Mesenchymal stem cell (in vitro differentiated cells and primary cell): Measurements from ENCODE around the gene ZNF740.
A peak's percentile ranks its signal among the peaks of the same experiment; 100 is the strongest.

Experiments
- DNase-seq: peaks from one replicate; pipeline ENCODE4 v3.0.0-alpha.2; 2013
- H2AFZ ChIP-seq: one replicate; pipeline ENCODE4 v1.6.1; 2013; ENCODE audit warnings: low read depth, mild to moderate bottlenecking, control low read depth, inconsistent platforms, low read length, moderate library complexity
- H2AK5ac ChIP-seq: 2 replicates; pipeline ENCODE4 v1.6.1; 2013; ENCODE audit warnings: low read length, moderate library complexity, mild to moderate bottlenecking, inconsistent platforms; ENCODE audit not compliant: severe bottlenecking
- H2BK120ac ChIP-seq: one replicate; pipeline ENCODE4 v1.6.1; 2013; ENCODE audit warnings: low read depth, mild to moderate bottlenecking, inconsistent platforms, low read length, moderate library complexity
- H2BK12ac ChIP-seq, 2 experiments: one replicate each; pipeline ENCODE4 v1.6.1; 2013; ENCODE audit warnings: inconsistent platforms in 2 of 2, low read length in 2 of 2, mild to moderate bottlenecking in 2 of 2, moderate library complexity in 2 of 2, control low read depth in 1 of 2
- H2BK15ac ChIP-seq: one replicate; pipeline ENCODE4 v1.6.1; 2013; ENCODE audit warnings: mild to moderate bottlenecking, low read depth, inconsistent platforms; ENCODE audit not compliant: poor library complexity, severe bottlenecking
- H2BK5ac ChIP-seq: 2 replicates; pipeline ENCODE4 v1.6.1; 2013; ENCODE audit warnings: low read depth, mild to moderate bottlenecking, low read length, control low read depth, inconsistent platforms; ENCODE audit not compliant: poor library complexity, severe bottlenecking
- H3K14ac ChIP-seq, 2 experiments: one replicate each; pipeline ENCODE4 v1.6.1; 2013; ENCODE audit warnings: inconsistent platforms in 2 of 2, low read length in 2 of 2, control low read depth in 1 of 2, mild to moderate bottlenecking in 1 of 2, moderate library complexity in 1 of 2
- H3K18ac ChIP-seq, 2 experiments: one replicate each; pipeline ENCODE4 v1.6.1; 2013; ENCODE audit warnings: inconsistent platforms in 2 of 2, low read length in 2 of 2, control low read depth in 1 of 2, low read depth in 1 of 2, mild to moderate bottlenecking in 1 of 2
- H3K23ac ChIP-seq, 2 experiments: one replicate each; pipeline ENCODE4 v1.6.1; 2013; ENCODE audit warnings: inconsistent platforms in 2 of 2, low read length in 2 of 2, mild to moderate bottlenecking in 2 of 2, moderate library complexity in 2 of 2, control low read depth in 1 of 2
- H3K27ac ChIP-seq: 2 replicates; pipeline ENCODE4 v1.5.1; 2013; ENCODE audit warnings: mild to moderate bottlenecking, moderate library complexity, low read length, control low read depth, inconsistent platforms; ENCODE audit not compliant: poor library complexity, severe bottlenecking
- H3K27me3 ChIP-seq, 2 experiments: 2 replicates each; pipeline versions ENCODE4 v1.6.1 to v1.7.0; 2013; ENCODE audit warnings: low read length in 2 of 2, mild to moderate bottlenecking in 2 of 2, moderate library complexity in 2 of 2, control low read depth in 1 of 2, inconsistent platforms in 1 of 2; ENCODE audit not compliant: control insufficient read depth in 1 of 2, insufficient read depth in 1 of 2
- H3K36me3 ChIP-seq, 2 experiments: 2 replicates each; pipeline versions ENCODE4 v1.6.1 to v1.7.0; 2013; ENCODE audit warnings: low read length in 2 of 2, control low read depth in 1 of 2, inconsistent platforms in 1 of 2, low read depth in 1 of 2, mild to moderate bottlenecking in 1 of 2; ENCODE audit not compliant: insufficient read depth in 2 of 2, control insufficient read depth in 1 of 2
- H3K4ac ChIP-seq, 2 experiments: one replicate each; pipeline ENCODE4 v1.6.1; 2013; ENCODE audit warnings: inconsistent platforms in 2 of 2, low read length in 2 of 2, mild to moderate bottlenecking in 2 of 2, moderate library complexity in 2 of 2, control low read depth in 1 of 2, low read depth in 1 of 2
- H3K4me1 ChIP-seq: 2 replicates; pipeline ENCODE4 v1.6.1; 2013; ENCODE audit warnings: low read depth, low read length, control low read depth; ENCODE audit not compliant: control insufficient read depth, insufficient read depth
- H3K4me2 ChIP-seq: 2 replicates; pipeline ENCODE4 v1.6.1; 2013; ENCODE audit warnings: low read length, mild to moderate bottlenecking, inconsistent platforms; ENCODE audit not compliant: poor library complexity, severe bottlenecking
- H3K4me3 ChIP-seq, 2 experiments: 2 replicates each; pipeline versions ENCODE4 v1.5.1 to v1.7.0; 2013; ENCODE audit warnings: low read length in 2 of 2, mild to moderate bottlenecking in 2 of 2, control low read depth in 1 of 2, low read depth in 1 of 2; ENCODE audit not compliant: insufficient read depth in 1 of 2
- H3K79me1 ChIP-seq: replicated peaks from 2 replicates; pipeline ENCODE4 v1.6.1; 2013; ENCODE audit warnings: mild to moderate bottlenecking, control low read depth, low read length, inconsistent platforms; ENCODE audit not compliant: poor library complexity, severe bottlenecking
- H3K9ac ChIP-seq: 2 replicates; pipeline ENCODE4 v1.7.0; 2013; ENCODE audit warnings: mild to moderate bottlenecking, low read length, moderate library complexity
- H3K9me3 ChIP-seq: 2 replicates; pipeline ENCODE4 v1.7.0; 2013; ENCODE audit warnings: mild to moderate bottlenecking, low read length; ENCODE audit not compliant: control insufficient read depth
- H4K8ac ChIP-seq: one replicate; pipeline ENCODE4 v1.6.1; 2013; ENCODE audit warnings: inconsistent platforms, mild to moderate bottlenecking, low read length, moderate library complexity
- H4K91ac ChIP-seq: one replicate; pipeline ENCODE4 v1.6.1; 2013; ENCODE audit warnings: mild to moderate bottlenecking, low read length, inconsistent platforms
- WGBS: methylation state at CpG from one replicate; pipeline ENCODE4 v1.1.7; 2013; ENCODE audit warnings: mixed read lengths; 5-methylcytosine and 5-hydroxymethylcytosine counted together

ZNF740 gene

GRCh38 chr12:53214221-53214620, 33.7 kb downstream of the ZNF740 start:
- H3K27ac ChIP-seq = no peak overlapping the region
- H3K4ac ChIP-seq = no peak overlapping the region
- H3K36me3 ChIP-seq = peaks cover 45 to 66% of the 10 kb centered on the region in 2 experiments
- H3K27me3 ChIP-seq = no peaks in the 10 kb centered on the region
- H3K79me1 ChIP-seq = peaks cover 11% of the 10 kb centered on the region
- no peak overlapping the region for H3K18ac ChIP-seq
- no peak overlapping the region for H2AFZ ChIP-seq
- no peak overlapping the region for H3K14ac ChIP-seq
- H2BK12ac ChIP-seq = no peak overlapping the region
- no peak overlapping the region for H3K23ac ChIP-seq
- H2BK120ac ChIP-seq = no peak overlapping the region
- peak overlapping the region; percentile 24 for H3K9ac ChIP-seq
- H3K4me2 ChIP-seq = no peak overlapping the region
- H3K9me3 ChIP-seq = no peaks in the 10 kb centered on the region
- H3K4me1 ChIP-seq = peaks cover 14% of the 10 kb centered on the region
- no peak for DNase-seq
- no peak overlapping the region for H2AK5ac ChIP-seq
- 86% methylated on average over 5 of the region's 5 CpGs for WGBS
- H4K91ac ChIP-seq = no peak overlapping the region
- no peak overlapping the region for H2BK5ac ChIP-seq
- H3K4me3 ChIP-seq = no peak overlapping the region
- H2BK15ac ChIP-seq = no peak overlapping the region
- no peak overlapping the region for H4K8ac ChIP-seq

- Histone ChIP-seq H3K23ac (no peak overlapping the region), H2BK15ac (no peak overlapping the region), H3K27ac (no peak overlapping the region), H3K79me1 (peaks cover 11% of the 10 kb centered on the region), H3K14ac (no peak overlapping the region), H3K4me3 (no peak overlapping the region), H3K9me3 (no peaks in the 10 kb centered on the region), H3K4me1 (peaks cover 16% of the 10 kb centered on the region), H3K4ac (no peak overlapping the region), H3K18ac (no peak overlapping the region), H4K91ac (no peak overlapping the region), H2BK12ac (peak overlapping the region in 1 of 2 experiments; percentile 29), H2BK5ac (no peak overlapping the region), H2AFZ (no peak overlapping the region), H4K8ac (peak overlapping the region; percentile 48), H3K9ac (no peak overlapping the region), H3K36me3 (peaks cover 44 to 61% of the 10 kb centered on the region in 2 experiments), H2AK5ac (no peak overlapping the region), H3K27me3 (no peaks in the 10 kb centered on the region), H2BK120ac (no peak overlapping the region), H3K4me2 (no peak overlapping the region)
- 75% methylated on average over 11 of the region's 12 CpGs for WGBS
- DNase-seq = no peak
Observed at GRCh38 chr12:53214687-53215455, 34.3 kb downstream of the ZNF740 start.

- no peak overlapping the region for H4K8ac ChIP-seq
- WGBS = 92% methylated on average over 8 of the region's 8 CpGs
Observed at GRCh38 chr12:53215497-53215896, 35.0 kb downstream of the ZNF740 start.

GRCh38 chr12:53217051-53217930, 36.8 kb downstream of the ZNF740 start:
- peak overlapping the region in 1 of 2 experiments; percentile 76 for H3K4me3 ChIP-seq
- peaks cover 16% of the 10 kb centered on the region for H3K4me1 ChIP-seq
- H2BK12ac ChIP-seq = peak overlapping the region; percentile 75 to 77
- H2BK5ac ChIP-seq = no peak overlapping the region
- H3K4me2 ChIP-seq = no peak overlapping the region
- H3K27me3 ChIP-seq = no peaks in the 10 kb centered on the region
- H4K8ac ChIP-seq = peak overlapping the region; percentile 87
- peaks cover 27 to 37% of the 10 kb centered on the region in 2 experiments for H3K36me3 ChIP-seq
- no peak overlapping the region for H3K27ac ChIP-seq
- no peak overlapping the region for H3K23ac ChIP-seq
- H3K18ac ChIP-seq = peak overlapping the region; percentile 61 to 93
- peak overlapping the region; percentile 35 to 85 for H3K4ac ChIP-seq
- WGBS = 35% methylated on average over 15 of the region's 19 CpGs
- no peak for DNase-seq
- H3K79me1 ChIP-seq = peaks cover 11% of the 10 kb centered on the region
- no peak overlapping the region for H2AFZ ChIP-seq
- peak overlapping the region in 1 of 2 experiments; percentile 68 for H3K14ac ChIP-seq
- peak overlapping the region; percentile 77 for H4K91ac ChIP-seq
- H3K9me3 ChIP-seq = no peaks in the 10 kb centered on the region
- no peak overlapping the region for H2BK120ac ChIP-seq
- no peak overlapping the region for H2BK15ac ChIP-seq
- peak overlapping the region; percentile 91 for H3K9ac ChIP-seq
- H2AK5ac ChIP-seq = no peak overlapping the region

More at GRCh38 chr12:53215497-53215896, 35.0 kb downstream of the ZNF740 start:
- peak overlapping the region; percentile 91 for H3K9ac ChIP-seq
- no peak overlapping the region for H4K91ac ChIP-seq
- H2BK15ac ChIP-seq = no peak overlapping the region
- H3K4me2 ChIP-seq = no peak overlapping the region
- H3K14ac ChIP-seq = no peak overlapping the region
- DNase-seq = no peak
- H3K27ac ChIP-seq = no peak overlapping the region
- H3K4ac ChIP-seq = peak overlapping the region in 1 of 2 experiments; percentile 18
- no peaks in the 10 kb centered on the region for H3K27me3 ChIP-seq
- H3K4me3 ChIP-seq = no peak overlapping the region
- H3K23ac ChIP-seq = no peak overlapping the region
- no peaks in the 10 kb centered on the region for H3K9me3 ChIP-seq
- H3K4me1 ChIP-seq = peaks cover 16% of the 10 kb centered on the region
- peaks cover 43 to 55% of the 10 kb centered on the region in 2 experiments for H3K36me3 ChIP-seq
- H3K79me1 ChIP-seq = peaks cover 11% of the 10 kb centered on the region
- H2BK5ac ChIP-seq = no peak overlapping the region
- H3K18ac ChIP-seq = no peak overlapping the region
- H2BK12ac ChIP-seq = peak overlapping the region in 1 of 2 experiments; percentile 29
- H2AFZ ChIP-seq = no peak overlapping the region
- H2BK120ac ChIP-seq = no peak overlapping the region
- H2AK5ac ChIP-seq = no peak overlapping the region
